ENCODE data around the gene MINK1. TPM values are rescaled to one million over a fixed set of nuclear protein-coding genes. Genes with fewer than 3 reads are reported as not detected.

Gene MINK1
- total and polyA plus RNA-seq, 2 of the 13 experiments (the other 11 are each of a cell fraction or from before 2014, with no cell fraction given), result 17.2 to 63.9 TPM

DNA sequence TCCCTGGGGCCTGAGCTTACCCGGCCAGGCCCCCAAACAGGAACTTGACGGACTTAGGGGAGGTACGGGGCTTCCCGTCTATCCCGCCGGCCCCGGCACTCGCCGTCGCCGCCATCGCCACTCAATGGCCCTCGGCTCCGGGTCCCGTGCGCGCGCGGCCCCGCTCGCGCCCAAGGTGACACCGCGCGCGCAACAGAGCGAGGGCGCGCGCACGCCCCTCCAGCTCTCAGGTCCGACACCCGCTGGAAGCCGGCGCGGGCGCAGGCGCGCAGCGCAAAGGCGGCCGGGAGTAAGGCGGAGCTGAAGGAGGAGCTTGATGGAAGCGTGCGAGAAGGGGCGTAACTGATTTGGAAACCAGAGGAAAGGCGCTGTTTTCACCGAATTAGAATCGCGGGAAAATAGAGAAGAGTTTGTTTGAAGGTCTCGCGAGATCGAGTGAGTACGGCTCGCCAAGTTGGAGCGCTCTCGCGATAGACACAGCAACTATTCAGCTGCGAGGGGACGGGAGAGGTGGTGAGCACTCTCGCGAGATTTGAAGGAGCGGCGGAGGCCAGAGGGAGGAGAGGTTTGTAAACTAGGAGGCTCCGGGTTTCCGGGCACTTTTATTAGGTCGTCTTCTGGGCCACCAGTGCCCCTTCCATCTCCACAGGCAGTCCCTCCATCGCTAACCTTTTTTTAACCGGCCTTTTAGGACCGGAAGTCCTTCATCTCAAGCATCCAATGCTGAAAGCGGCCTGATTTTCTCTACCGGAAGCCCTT, 106.8 kb downstream of the MINK1 start, which contains the start of the genes RNF167 and SLC25A11 (continued):
- TF ChIP-seq HNF4G (IDR thresholded peaks at IDR 0.05; ENCODE audit: borderline replicate concordance, low read depth, low read length) (no peak), HNF4G (CRISPR knock-in tag; IDR thresholded peaks at IDR 0.05; ENCODE audit: borderline replicate concordance, low read depth) (peak; percentile 35; the same call in 1 of the 2 replicates), ZSCAN21 (CRISPR knock-in tag; IDR thresholded peaks at IDR 0.05; ENCODE audit: borderline replicate concordance) (no peak), GATAD2A (CRISPR knock-in tag; IDR thresholded peaks at IDR 0.05) (no peak; the same call in 1 of the 2 replicates), ZMAT3 (CRISPR knock-in tag; conservative IDR thresholded peaks at IDR 0.05) (peak; percentile 79; the same call in 1 of the 2 replicates), ISL2 (CRISPR knock-in tag; IDR thresholded peaks at IDR 0.05) (peak; percentile 7; the same call in 1 of the 2 replicates), MBNL3 (CRISPR knock-in tag; conservative IDR thresholded peaks at IDR 0.05) (no peak), ZNF792 (CRISPR knock-in tag; IDR thresholded peaks at IDR 0.05) (no peak; the same call in 1 of the 2 replicates), ZNF83 (CRISPR knock-in tag; IDR thresholded peaks at IDR 0.05; ENCODE audit: borderline replicate concordance) (no peak), JARID2 (CRISPR knock-in tag; IDR thresholded peaks at IDR 0.05; ENCODE audit: insufficient replicate concordance) (no peak)
- TF ChIP-seq, protein P1, sequence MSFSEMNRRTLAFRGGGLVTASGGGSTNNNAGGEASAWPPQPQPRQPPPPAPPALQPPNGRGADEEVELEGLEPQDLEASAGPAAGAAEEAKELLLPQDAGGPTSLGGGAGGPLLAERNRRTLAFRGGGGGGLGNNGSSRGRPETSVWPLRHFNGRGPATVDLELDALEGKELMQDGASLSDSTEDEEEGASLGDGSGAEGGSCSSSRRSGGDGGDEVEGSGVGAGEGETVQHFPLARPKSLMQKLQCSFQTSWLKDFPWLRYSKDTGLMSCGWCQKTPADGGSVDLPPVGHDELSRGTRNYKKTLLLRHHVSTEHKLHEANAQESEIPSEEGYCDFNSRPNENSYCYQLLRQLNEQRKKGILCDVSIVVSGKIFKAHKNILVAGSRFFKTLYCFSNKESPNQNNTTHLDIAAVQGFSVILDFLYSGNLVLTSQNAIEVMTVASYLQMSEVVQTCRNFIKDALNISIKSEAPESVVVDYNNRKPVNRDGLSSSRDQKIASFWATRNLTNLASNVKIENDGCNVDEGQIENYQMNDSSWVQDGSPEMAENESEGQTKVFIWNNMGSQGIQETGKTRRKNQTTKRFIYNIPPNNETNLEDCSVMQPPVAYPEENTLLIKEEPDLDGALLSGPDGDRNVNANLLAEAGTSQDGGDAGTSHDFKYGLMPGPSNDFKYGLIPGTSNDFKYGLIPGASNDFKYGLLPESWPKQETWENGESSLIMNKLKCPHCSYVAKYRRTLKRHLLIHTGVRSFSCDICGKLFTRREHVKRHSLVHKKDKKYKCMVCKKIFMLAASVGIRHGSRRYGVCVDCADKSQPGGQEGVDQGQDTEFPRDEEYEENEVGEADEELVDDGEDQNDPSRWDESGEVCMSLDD (CRISPR knock-in tag; IDR thresholded peaks at IDR 0.05; ENCODE audit: borderline replicate concordance), result 0 out of 2 replicates have a peak, but pooled peaks have one; percentile 41
- TF ChIP-seq, protein P2, sequence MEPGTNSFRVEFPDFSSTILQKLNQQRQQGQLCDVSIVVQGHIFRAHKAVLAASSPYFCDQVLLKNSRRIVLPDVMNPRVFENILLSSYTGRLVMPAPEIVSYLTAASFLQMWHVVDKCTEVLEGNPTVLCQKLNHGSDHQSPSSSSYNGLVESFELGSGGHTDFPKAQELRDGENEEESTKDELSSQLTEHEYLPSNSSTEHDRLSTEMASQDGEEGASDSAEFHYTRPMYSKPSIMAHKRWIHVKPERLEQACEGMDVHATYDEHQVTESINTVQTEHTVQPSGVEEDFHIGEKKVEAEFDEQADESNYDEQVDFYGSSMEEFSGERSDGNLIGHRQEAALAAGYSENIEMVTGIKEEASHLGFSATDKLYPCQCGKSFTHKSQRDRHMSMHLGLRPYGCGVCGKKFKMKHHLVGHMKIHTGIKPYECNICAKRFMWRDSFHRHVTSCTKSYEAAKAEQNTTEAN (CRISPR knock-in tag; conservative IDR thresholded peaks at IDR 0.05), result peak; percentile 60; the same call in 1 of the 2 replicates
- TF ChIP-seq, protein P3, sequence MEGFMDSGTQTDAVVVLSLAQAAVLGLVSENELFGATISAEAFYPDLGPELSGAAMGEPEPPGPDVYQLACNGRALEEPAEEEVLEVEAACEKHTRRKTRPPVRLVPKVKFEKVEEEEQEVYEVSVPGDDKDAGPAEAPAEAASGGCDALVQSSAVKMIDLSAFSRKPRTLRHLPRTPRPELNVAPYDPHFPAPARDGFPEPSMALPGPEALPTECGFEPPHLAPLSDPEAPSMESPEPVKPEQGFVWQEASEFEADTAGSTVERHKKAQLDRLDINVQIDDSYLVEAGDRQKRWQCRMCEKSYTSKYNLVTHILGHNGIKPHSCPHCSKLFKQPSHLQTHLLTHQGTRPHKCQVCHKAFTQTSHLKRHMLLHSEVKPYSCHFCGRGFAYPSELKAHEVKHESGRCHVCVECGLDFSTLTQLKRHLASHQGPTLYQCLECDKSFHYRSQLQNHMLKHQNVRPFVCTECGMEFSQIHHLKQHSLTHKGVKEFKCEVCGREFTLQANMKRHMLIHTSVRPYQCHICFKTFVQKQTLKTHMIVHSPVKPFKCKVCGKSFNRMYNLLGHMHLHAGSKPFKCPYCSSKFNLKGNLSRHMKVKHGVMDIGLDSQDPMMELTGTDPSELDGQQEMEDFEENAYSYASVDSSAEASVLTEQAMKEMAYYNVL (CRISPR knock-in tag; IDR thresholded peaks at IDR 0.05; ENCODE audit: borderline replicate concordance), result no peak
- TF ChIP-seq, protein P4, sequence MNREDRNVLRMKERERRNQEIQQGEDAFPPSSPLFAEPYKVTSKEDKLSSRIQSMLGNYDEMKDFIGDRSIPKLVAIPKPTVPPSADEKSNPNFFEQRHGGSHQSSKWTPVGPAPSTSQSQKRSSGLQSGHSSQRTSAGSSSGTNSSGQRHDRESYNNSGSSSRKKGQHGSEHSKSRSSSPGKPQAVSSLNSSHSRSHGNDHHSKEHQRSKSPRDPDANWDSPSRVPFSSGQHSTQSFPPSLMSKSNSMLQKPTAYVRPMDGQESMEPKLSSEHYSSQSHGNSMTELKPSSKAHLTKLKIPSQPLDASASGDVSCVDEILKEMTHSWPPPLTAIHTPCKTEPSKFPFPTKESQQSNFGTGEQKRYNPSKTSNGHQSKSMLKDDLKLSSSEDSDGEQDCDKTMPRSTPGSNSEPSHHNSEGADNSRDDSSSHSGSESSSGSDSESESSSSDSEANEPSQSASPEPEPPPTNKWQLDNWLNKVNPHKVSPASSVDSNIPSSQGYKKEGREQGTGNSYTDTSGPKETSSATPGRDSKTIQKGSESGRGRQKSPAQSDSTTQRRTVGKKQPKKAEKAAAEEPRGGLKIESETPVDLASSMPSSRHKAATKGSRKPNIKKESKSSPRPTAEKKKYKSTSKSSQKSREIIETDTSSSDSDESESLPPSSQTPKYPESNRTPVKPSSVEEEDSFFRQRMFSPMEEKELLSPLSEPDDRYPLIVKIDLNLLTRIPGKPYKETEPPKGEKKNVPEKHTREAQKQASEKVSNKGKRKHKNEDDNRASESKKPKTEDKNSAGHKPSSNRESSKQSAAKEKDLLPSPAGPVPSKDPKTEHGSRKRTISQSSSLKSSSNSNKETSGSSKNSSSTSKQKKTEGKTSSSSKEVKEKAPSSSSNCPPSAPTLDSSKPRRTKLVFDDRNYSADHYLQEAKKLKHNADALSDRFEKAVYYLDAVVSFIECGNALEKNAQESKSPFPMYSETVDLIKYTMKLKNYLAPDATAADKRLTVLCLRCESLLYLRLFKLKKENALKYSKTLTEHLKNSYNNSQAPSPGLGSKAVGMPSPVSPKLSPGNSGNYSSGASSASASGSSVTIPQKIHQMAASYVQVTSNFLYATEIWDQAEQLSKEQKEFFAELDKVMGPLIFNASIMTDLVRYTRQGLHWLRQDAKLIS (CRISPR knock-in tag; IDR thresholded peaks at IDR 0.05), result no peak
- TF ChIP-seq, protein P5, sequence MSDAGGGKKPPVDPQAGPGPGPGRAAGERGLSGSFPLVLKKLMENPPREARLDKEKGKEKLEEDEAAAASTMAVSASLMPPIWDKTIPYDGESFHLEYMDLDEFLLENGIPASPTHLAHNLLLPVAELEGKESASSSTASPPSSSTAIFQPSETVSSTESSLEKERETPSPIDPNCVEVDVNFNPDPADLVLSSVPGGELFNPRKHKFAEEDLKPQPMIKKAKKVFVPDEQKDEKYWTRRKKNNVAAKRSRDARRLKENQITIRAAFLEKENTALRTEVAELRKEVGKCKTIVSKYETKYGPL (CRISPR knock-in tag; IDR thresholded peaks at IDR 0.05), result 0 out of 2 replicates have a peak, but pooled peaks have one; percentile 73
